DMS114 treated with DMSO at 0.1 percent for 48 hours (cell line): ENCODE results near the gene L1CAM.
"Not testable (repeated sequence)": the region's sequence is repeated elsewhere in the genome, so short reads cannot be mapped to it uniquely, and the experiment has no call there.

Experiments
- DNase-seq: peaks from one replicate; lab custom pipeline; 2025; ENCODE audit not compliant: unreplicated experiment; lab: John Stamatoyannopoulos, UW

L1CAM gene

DNA sequence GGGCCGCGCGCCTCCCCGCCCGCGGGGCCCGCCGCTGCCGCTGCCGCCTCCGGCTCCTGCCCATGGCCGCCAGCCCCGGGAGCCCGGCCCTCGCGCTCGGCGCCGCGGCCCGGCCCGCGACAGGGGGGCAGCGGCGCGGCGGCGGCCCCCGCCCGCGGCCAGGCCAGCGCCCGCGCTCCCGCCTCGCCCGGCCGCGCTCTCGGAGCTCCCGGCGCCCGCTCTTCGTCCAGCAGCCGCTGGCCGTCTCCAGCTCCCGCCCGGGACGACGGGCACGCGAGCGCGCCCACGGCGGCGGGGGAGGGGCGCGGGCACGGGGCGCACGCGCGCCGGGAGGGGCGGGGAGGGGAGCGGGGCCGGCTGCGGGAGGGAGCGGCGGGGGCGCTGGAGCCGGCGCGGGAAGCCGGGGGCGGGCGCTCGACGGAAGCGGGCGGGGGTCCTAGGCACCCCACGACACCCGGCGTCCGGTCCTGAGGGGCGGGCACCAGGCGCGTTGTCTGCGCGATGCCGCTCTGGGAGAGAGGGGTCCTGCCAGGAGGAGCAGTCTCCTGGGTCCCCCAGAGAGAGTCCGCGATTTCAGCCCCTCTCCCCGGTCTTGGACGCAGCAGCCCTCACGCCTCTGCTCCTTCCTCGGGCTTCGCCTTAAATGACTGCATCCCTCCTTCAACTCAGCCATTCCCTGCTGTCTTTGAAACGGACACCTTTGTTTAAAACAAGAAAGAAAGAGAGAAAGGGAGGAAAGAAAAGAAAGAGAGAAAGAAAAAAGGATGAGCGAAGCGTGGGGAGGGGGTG is 55.1 kb downstream of the L1CAM start:
- no peak for DNase-seq

DNA sequence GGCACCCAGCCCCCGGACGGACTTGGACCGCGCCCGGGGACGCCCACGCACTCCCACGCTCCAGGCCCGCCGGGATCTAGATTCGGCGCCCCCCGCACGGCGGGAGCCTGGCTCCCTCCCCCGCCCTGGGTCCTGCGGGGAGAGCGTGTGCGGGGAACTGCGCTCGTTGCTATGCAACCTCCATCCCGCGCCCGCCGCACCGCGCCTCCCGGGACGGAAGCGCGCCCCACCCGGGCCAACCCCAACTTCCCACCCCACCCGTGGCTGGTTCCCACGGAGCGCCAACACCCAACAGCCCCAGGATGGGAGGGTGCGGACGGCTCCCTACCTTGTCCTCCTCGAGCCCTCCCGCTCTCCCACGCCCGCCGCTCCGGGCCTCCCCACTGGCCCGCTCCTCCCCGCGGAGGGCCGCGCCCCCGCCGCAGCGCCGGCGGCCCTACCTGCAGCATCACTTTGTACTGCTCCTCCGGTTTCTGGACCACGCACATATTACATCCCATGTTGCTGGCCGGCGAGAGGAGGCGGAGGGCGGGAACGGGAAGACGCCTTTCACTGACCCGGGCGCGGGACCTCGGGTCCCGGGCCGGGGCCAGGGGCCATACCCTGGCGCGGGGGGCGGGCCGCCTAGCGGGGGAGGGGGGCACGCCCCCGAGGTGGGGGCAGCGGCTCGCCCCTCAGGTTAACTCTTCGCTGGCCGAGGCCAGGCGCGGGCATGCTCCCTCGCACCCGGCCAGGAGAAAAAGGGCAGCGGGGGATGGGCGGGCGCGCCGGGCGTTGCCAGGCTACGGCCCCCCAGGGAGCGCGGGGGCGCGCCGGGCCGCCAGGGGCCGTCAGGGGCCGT is 56.0 kb downstream of the L1CAM start, which contains the start of gene PDZD4:
Gene PDZD4 (minus strand): TSS at position 746 of the 841 bp plus-strand sequence. CDS start 246 bp downstream, at position 500.
- DNase-seq, result no peak

DNA sequence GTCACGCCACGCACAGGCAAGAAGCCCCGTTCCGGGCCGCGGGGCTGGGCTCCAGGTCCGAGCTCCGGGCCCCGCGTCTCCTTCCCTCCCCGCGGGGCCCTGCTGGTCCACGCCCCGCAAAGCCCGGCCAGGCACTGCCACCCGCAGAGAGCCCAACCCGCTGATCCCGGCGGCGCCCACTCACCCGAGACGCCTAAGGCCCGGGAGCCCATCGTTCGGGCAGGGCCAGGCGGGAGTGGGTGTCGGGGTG is 56.5 kb downstream of the L1CAM start:
- no peak for DNase-seq

DNA sequence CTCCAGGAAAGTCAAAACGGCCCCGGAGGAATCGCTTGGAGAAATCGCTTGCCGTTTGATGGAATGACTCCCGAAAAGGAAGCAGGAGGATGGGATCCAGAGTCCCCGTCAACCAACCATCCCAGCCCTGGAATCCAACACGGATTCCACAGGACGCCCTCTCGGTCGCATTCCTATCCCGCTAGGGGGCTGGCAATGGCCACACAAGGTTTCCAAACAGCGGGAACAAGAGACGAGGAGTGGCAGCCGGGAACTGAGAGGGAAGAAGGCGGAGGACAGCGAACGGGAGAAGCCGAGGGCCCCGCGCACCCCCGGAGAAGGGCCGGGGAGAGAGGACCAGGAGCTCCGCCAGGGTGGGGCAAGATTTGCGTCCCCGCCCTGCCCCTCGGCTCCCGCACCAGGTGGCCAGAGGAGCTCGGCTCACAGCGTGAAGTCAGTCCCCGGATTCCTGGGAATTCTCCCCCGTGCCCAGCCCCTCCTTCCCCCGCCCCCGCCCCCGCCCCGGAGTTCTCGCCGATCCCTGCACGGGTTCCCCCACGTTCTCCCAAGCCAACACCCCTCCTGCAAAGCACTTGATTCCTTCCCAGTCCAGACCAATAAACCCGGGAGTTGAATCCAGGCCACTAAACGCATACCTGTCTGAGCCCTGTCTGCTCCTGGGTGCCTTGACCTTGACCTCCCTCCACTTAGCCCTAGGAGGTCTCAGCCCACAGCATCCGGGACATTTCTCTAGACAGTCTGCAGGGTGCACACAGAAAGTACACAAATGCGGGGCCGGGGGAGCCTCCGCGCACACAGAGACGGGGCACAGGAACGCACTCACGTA is 57.0 kb downstream of the L1CAM start:
- DNase-seq, result no peak

DNA sequence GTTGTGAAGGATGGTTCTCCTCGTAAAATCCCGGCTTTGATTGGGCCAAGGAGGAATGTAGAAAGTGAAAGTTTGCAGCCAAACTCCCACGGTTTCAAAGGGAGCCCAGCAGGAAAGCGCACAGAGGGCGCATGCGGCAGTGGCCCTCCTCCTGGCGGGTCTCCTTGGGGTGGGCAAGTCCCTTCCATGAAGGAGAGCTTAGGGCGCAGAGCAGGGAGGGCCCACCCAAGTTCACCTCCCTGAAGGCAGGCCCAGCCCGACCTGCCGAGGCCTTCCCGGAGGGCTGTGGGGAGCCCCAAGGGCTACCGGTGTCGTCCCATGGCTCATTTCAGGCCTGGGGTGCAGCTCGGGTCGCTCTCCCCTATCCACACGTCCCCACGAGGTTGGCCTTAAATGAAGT is 57.7 kb downstream of the L1CAM start:
- no peak for DNase-seq

DNA sequence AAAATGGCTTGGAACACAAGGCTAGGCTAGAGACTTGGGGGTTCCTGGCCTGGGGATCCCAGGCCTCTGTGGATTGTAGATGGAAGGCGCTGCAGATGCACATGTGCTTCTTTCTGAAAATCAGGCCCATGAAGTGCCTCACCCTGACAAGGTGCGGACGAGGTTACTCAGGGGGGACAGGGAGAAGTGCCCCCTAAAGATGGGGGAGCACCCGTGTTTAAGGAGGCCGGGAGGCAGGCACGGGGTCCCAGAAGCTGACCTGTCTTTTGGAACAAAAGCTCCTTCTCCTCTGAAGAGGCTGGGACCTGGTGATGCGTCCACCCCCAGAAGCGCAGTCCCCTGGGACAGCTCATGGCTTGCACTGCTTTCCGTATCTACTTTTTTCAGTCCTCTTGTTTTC is 58.1 kb downstream of the L1CAM start:
- no peak for DNase-seq

DNA sequence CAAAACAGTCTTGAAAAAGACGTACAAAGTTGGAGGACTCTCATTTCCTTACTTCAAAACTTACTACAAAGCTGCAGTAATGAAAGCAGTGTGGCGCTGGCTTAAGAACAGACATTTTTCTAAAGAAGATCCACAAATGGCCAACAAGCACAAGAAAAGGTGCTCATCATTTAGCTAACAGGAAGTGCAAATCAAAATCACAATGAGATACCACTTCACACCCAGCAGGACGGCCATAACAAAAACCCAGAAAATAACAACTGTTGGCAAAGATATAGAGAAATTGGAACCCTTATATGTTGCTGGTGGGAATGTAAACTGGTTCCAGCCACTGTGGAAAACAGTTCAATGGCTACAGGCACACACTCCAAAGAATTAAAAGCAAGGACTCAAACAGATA is 59.0 kb downstream of the L1CAM start:
- DNase-seq, result no peak

DNA sequence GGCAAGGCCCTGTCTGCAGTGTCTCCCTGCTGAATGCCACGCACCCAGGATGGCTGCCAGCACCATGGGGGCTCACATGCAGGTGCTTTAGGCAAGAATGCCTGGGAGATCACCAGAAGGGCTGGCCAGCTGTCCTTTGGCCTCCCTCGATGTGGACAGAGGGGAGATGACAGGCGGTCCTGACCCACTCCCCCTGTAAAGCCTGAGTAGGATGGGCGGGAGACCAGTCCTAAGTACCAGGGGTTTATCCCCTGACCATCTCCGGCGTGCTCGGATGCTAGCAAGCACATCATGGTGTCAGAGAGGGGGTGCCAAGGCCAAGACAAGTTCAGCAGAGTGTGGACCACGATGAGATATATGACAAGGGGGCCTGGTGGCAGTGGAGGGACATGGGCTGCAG is 60.9 kb downstream of the L1CAM start:
- no peak for DNase-seq

DNA sequence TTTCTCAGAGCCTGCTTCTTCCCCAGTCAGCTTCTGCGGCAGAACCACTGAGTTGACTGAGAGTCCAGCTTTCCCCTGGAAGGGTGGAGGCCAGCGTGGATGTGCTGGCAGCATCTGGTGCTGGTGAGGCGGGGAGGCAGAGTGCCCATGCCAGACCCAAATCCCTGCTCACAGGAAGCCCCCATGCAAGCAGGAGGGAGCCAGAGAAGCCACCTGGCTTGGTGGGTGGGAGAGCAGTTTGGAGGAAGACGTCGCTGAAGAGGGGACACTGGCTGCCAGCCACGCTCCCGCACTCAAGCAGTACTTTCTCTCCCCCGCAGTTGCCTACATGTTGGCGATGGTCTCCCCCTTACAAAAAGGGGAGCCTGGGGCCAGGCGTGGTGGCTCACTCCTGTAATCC is 61.6 kb downstream of the L1CAM start:
- DNase-seq, result no peak

DNA sequence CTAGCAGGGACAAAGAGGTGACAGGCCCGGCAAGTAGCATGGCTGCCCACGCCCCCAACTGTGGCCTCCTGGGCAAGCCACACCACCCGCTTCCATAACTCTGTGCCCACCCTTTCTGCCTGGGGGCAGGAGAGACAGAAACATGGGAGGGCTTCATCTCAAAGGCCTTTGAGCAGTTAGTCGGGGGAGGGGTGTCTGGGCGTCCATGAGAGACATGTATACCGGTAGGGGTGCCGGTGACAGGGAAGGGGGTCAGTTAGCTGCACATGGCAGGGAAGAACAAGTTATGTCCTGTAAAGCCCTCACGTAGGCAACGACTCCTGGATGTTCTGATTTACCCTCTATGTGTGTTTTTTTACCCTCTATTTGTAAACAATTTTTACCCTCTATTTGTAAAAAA is 64.9 kb downstream of the L1CAM start:
- DNase-seq, result no peak

DNA sequence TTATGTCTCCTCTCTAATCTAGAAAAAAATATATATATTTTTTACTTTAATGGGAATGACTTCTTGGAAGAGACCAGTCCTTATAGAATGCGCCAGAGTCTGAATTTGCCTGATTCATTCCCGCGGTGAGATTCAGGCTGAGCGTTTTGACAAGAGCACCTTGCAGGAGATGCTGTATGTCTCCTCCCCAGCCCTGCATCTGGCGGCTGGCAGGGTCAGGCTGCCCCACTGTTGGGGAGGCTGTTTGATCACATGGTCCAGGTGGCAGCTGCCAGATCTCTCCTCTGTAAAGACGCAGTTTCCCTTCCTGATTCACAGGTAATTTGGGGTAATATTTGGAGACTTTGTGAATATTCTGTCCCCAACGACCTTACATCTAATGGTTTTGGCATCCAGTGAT is 65.4 kb downstream of the L1CAM start:
- DNase-seq, result no peak

DNA sequence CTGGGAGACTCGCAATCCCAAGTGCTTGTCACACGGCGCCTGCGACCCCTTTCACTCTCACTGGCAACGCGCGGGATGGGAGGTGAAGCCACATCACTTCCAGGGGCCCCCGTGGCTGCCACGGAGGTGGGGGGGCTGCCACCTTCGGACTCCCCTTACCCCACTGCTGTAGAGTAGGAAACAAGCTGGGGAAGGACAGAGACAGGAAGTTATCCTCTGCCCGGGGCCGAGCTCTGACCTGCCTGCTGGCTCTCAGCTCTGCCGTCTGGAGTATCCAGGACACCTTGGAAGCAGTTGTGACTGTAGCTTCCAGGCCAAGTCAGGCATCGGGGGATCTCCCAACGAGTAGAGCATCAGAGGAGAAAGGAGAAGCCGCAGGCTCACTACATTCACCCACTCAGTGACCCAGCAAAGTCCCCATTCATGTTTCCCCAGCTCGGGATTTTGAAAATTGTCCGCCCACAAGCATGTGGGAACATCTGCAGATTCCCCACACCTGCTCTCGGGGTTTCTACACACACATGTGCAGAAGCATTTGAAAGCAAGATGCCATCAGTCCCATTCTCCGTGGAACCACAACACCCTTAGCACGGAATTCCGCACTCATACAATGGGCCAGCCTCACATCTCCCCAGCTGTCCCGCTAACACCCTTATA is 66.5 kb downstream of the L1CAM start:
- DNase-seq, result no peak

DNA sequence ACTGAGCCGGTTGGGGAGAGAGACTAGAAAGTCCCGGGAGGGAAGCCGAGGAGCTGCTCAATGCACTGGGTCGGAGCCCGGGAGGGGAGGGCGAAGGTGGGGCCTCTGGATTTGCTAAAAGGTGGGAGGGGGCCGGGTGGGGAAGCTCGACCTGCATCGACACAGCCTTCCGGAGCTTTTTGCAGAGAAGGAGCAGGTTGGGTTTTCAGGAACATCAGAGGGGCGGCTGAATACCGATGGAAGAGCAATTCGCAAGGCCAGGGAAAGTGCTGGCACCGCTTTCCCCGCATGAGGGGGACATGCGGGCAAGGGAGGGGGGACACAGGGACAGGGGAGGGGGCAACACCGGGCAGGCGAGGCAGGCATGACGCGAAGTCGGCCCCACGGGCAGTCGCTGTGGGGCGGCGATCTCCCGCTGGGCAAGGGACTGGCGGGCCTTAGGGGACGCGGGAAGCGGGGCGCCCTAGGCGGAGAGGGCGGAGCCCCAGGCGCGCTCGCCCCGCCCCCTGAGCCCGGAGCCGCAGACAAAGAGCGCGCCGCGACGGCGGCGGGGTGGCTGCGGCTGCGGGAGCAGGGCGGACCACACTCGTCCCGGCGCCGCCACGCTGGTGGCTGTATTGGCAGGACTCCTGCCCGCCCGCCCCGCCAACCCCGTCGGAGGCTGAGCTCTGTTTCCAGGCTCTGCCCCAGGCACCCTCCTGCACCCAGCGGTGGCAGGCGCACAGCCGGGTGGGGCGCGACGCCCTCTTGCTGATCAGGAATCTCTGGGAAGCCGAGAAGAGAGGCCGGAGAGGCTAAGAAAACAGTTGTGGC is 67.2 kb downstream of the L1CAM start:
- DNase-seq, result peak; percentile 9

DNA sequence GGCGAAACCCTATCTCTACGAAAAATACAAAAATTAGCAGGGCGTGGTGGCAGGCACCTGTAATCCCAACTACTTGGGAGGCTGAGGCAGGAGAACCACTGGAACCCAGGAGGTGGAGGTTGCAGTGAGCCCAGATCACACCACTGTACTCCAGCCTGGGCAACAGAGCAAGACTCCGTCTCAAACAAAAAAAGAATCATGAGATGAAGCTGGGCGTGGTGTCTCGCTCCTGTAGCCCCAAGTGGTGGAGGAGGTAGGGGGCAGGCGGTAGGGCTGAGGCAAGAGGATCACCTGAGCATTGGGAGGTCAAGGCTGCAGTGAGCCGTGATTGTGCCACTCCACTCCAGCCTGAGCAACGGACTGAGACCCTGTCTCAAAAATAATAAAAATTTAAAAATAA is 67.9 kb downstream of the L1CAM start:
- not testable (repeated sequence) for DNase-seq

DNA sequence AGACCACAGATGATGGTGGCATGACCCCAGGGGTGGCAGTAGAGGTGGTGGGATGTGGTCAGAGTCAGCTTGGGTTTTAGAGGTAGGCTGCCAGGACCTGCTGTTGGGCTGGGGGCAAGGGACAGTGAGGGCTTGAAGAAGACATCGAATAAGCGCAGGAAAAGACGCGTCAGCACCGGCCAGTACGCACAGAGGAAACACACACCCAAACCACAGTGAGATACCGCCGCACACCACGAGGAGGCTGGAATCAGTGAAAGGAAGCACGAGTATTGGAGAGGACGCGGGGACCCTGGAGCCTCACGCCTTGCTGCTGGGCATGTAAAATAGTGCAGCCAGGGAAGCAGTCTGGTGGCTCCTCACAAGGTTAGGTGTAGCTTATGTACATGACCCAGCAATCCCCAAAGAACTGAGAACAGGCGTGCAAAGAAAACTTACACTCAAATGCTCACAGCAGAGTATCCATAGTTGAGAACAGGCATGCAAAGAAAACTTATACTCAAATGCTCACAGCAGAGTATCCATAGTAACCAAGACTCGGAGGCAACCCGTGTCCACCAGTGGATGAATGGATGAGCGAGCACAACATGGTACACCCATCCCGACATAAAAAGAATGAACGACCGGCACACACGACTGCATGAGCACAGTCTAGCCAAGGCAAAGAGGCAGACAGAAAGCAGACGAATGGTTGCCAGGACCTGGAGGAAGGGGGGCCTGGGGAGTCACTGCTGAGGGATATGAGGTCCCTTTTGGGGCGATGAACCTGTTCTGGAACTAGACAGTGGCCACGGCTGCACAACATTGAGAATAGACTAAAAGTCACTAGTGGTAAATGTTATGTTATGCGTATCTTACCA is 68.9 kb downstream of the L1CAM start:
- peak; percentile 1 for DNase-seq

DNA sequence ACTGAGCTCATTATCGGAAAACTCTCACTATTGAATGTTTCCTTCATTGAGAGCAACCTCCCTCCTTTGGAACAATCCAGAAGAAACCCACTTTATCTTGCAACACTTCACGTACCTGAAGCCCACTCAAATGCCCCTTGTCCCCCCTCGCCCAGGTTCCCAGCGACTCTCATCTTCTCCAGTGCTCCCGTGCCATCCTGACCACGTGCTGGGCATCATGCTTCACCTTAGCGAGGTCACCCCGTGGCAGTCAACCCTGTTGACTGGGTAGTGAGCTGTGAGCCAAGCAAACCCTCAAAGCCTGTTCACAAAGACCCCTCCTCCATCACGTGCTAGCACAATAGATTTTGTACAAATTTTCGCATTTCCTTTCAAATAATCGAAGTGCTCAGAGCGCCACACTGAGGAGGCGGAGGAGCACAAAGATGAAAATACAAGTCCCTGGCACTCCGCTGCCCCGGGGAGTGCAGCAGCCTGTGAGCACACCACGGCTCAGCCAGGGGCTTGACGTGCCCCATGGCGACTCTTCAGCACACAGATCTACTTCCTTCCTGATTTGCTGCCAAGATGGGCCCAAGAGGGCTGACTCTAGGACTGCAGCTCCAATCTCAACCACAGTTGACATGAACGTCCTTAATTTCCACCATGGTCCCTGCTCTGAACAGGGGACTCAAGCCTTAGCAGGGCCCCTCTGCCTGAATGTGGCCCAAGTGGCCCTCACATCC is 71.2 kb downstream of the L1CAM start:
- DNase-seq, result no peak

DNA sequence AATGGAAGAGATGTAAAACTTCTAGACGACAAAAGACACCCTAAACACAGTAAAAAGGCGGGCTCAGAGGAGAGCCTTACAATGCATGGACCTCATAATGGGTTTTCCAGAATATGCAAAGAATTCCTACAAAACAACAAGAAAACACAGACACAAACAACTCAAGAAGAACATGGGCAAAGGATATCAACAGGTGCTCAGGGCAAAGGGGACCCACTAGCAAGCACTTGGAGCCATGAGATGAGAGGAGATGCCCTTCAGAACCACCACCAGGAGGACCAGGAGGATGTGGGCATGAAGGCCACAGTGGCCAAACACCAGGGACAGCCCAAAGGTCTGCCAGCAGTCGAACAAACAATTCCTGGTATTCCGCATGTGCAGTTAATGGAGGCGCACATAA is 72.8 kb downstream of the L1CAM start:
- DNase-seq, result no peak

DNA sequence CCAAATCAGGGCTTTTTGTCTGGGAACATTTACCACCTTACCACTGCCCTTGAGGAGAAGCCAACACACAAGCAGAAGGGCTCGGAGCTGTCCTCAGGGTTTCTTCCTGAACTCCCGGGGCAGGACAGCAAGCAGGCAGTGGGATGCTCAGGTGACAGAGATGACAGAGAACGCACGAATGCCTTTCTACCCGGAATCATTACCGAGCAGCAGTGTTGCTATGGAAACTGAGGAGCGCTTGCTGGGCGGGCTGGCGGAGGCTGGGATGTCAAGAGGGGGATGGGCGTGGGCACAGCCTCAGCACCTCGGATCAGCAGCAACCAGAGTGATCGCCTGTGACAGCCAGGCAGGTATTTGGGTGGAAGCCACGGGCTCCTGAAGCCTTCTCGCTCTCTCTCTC is 73.8 kb downstream of the L1CAM start:
- DNase-seq, result no peak
